ENCODE results near the gene CD8B.
"Not testable (repeated sequence)": the region's sequence is repeated elsewhere in the genome, so short reads cannot be mapped to it uniquely, and the experiment has no call there.

The CD8B gene

GRCh38 chr2:86861628-86862379, at the start of gene CD8B:
Gene CD8B (minus strand): TSS chr2:86861886. CDS start chr2:86861865, 21 bp downstream.
- DNase-seq (ENCODE audit: low read depth) = not testable (repeated sequence)

- not testable (repeated sequence) for DNase-seq (ENCODE audit: low read depth)
Observed at GRCh38 chr2:86905868-86906267, 44.2 kb upstream of the CD8B start.

DNA sequence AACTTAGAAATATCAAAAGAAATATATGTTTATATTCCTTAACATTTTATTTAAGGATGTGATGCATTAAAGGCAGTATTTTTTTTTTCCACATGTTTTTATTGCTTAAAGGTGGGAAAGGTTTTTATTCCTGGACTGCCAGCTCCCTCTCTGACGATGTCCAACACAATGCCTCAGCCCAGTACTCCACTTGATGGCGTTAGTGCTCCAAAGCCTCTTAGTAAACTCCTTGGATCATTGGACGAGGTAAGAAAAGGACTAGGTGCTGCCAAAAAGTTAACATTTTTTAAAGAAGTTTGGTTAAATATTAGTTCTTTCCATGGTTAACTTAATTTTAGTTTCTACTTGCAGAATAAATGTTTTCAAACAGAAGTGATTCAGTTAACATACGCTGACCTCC, 39.0 kb upstream of the CD8B start:
- not testable (repeated sequence) for DNase-seq (ENCODE audit: low read depth)

DNA sequence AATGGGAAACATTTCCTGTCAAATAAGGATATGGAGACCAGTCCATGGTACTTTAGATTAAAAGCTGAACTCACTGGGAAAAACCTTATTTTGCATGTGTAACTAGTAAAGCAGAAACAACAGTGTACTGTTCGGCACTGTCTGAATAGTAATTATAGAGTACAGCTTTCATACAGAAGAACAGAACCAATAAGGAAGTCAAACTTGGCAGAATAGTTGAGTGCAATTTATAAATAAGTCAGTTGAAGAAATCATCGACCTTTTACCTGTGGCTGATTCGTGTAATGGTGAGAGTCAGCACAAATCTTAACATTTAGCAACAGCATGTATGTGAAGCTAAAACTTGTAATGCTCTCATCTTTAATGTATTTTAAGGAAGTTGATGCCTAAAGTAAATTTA, 24.3 kb upstream of the CD8B start:
- DNase-seq (ENCODE audit: low read depth) = not testable (repeated sequence)

DNA sequence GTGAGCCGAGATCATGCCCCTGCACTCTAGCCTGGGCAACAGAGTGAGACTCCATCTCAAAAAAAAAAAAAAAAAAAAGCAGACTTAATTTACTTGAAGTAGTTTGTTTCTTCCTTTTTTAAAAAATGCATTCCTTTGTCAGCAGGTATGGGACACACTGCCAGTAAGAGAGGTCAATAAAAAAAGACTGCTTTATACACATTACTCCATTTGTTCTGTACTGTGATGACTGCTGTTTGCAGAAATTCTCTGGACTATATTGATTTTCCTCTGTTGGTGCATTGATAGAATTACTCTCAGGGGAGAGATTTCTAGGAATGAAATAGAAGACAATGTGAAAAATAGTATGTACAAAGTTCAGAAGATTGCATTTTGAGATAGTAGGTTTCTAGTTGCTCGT, 21.2 kb upstream of the CD8B start:
- DNase-seq (ENCODE audit: low read depth) = not testable (repeated sequence)

DNA sequence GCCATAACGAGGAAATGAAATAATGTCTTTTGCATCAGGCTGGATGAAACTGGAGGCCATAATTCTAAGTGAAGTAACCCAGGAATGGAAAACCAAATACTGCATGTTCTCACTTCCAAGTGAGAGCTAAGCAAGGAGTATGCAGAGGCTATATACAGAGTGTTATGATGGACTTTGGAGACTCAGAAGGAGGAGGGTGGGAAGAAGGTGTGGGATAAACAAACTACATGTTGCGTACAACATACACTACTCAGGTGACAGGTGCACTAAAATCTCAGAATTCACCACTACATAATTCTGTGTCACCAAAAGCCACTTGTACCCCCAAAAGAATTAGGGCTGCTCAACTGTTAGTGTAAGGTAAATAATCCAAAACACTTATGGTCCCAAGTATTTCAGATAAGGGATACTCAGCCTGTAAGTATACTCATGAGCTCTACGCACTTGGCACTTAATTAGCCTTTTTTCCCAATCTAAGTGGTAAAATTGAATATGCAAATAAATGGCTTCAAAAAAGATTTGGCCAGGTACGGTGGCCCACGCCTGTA, 20.5 kb upstream of the CD8B start:
- not testable (repeated sequence) for DNase-seq (ENCODE audit: low read depth)

DNA sequence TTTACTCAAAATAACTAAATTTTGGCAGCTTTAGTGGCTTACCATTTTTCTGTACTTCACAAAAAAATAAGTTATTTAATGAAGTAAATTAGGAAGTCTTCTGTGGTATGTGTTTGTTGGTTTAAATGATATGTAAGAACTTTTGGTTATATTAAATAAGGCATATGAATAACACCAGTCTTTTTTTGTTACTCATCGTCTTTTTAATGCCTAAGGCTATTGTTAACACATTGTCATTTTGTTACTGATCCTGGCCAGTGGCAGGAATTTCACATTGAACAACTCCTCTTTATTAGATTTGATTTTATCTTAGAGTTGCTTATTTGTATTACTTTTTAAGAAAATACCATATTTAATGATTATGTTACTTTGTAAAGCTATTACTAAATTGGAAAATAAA, 17.3 kb upstream of the CD8B start:
- DNase-seq (ENCODE audit: low read depth) = not testable (repeated sequence)

DNA sequence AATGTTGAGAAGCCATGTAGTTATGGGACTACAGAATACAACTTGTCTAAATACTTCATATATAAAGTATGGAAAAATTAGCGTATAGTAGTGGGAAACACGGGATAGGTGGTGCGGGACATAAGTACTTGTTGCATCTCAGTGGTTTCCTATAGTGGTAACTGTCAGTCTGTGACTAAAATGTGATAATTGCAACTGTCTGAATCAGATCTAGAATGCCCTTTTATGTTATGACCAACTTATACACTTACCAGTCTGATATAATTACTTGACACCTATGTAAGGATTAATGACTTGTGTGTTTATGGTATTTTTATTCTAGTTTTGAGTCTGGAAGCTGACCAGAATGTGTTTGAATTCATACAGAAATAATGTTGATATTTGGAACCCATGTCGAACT, 9.3 kb upstream of the CD8B start:
- not testable (repeated sequence) for DNase-seq (ENCODE audit: low read depth)

DNA sequence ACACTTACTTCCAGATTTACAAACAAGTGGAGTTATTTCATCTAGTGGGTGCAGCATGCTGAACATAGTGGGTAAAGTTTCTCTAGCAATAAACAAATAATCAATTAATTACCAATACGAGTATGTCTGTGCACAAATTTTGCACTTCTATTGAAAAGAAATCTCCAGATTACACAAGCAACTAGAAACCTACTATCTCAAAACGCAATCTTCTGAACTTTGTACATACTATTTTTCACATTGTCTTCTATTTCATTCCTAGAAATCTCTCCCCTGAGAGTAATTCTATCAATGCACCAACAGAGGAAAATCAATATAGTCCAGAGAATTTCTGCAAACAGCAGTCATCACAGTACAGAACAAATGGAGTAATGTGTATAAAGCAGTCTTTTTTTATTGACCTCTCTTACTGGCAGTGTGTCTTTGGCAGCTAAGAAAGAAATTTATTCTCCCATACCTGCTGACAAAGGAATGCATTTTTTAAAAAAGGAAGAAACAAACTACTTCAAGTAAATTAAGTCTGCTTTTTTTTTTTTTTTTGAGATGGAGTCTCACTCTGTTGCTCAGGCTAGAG, 7.3 kb upstream of the CD8B start:
- not testable (repeated sequence) for DNase-seq (ENCODE audit: low read depth)

- DNase-seq (ENCODE audit: low read depth) = not testable (repeated sequence)
Observed at GRCh38 chr2:86862380-86862703, 656 bp upstream of the CD8B start.

- not testable (repeated sequence) for DNase-seq (ENCODE audit: low read depth)
Observed at GRCh38 chr2:86861175-86861574, 511 bp downstream of the CD8B start.

DNA sequence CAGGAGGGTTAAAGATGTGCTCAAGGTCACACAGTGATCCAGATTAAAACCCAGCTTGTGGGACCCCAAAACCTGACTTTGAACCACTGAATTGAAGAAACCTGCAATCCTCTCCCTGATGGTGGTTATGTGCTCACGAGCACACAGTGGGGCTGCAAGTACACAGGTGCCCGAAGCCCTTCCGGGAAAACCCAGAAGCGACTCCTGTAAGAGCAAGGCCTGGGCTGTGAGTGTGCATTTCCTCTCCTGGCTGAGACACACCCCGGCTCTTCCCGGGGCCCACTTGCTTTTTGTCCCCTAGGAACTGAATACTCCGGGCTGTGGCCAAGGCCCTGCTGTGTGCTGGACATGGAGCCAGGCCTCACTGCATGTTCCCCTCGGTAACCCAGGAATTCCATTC, 1.1 kb downstream of the CD8B start:
- not testable (repeated sequence) for DNase-seq (ENCODE audit: low read depth)

- not testable (repeated sequence) for DNase-seq (ENCODE audit: low read depth)
Observed at GRCh38 chr2:86857688-86858087, 4.0 kb downstream of the CD8B start.

DNA sequence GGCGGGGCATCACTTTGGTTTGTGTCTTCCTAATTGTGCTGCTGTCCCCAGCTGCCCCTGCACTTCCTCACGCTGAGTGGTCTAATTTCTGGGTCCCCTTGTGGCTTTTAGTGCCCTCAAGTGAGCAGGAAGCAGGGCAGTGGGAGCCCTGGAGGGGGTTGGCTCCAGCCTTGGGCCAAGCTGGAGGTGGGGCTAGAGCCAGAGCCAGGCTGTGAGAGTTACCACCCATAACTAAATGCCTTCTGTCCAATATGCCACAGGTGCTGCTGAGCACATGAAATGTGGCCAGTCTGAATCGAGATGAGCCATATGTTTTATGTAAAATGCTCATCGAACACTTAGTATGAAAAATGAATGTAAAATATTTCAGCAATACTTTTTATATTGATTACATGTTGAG, 5.2 kb downstream of the CD8B start:
- not testable (repeated sequence) for DNase-seq (ENCODE audit: low read depth)

DNA sequence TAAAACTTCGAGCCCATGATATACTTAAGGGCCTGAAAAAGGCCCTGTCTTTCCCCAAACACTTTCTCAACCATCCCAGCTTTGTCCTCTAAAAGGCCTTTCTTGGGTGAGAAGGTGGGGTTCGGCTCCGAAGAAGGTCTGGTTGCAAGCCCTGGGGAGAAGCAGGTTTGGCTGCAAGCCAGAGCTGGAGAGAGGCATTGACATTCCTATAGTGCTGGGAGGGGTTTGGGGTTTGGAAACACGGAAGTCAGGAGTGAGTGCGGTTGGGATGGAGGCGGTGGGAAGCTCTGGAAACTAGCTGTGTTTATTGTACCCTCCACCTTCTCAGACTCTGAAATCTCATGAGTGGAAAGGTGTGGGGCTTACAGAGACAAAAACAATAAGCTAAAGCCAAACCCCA, 5.7 kb downstream of the CD8B start:
- not testable (repeated sequence) for DNase-seq (ENCODE audit: low read depth)

DNA sequence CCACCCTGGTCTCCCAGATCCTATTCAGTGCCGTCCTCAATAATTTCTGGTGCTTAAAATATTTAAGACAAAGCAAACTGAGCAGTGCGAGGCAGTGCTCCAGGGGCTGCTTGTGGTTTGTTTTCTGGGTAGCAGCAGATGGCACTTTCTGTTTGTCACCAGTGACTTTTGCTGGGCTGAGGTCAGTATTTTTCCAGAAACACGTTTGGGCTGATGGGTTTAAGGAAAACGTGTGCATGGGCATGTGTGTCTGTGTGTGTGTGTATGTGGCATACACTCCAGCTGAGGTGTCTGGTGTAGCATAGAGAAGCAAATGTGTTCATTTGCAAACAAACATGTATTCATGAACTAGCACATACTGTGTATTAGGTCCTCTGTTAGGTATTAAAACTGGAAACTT, 10.1 kb downstream of the CD8B start:
- not testable (repeated sequence) for DNase-seq (ENCODE audit: low read depth)

DNA sequence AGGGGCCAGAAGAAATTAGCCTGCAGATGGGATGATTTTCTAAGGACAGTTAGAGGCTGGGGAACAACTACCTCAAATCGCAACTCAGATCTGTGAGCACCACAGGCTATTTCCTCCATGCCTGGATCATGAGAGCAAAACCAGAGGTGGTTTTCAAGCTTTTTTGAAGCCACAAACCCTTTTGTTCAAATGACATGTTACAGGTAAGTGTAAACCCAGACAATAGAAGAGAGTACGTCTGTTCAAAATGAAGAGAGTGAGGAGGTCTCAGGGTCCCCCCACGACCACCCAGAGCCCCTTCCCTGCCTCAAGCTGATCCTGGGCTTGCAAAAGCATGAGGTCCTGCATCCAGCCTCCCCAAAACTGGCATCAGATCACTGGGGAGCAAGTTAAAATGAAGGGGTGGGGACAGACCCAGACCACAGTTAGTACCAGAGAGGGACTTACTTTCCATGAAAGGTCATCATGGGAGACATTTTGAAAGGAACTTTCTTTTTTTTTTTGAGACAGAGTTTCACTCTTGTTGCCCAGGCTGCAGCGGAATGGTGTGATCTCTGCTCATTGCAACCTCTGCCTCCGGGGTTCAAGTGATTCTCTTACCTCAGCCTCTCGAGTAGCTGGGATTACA, 19.0 kb downstream of the CD8B start:
- not testable (repeated sequence) for DNase-seq (ENCODE audit: low read depth)

DNA sequence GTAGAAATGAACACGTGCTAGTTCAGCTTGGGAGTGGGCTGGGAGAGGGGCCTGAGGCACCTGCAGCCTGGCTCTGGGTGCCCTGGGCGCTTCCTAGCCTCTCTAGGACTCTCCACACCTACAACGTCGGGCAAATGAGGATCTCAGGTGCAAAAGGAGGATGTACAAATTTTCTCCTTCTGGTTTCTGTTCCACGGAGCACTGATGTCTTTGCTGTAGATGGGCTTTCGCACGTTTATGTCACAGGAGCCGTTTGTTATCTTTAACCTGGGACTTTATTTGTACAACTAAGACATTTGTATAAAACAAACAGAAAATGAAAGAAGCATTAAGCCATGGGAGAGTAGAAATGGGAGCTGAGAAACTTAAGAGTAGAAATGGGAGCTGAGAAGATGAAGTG, 20.4 kb downstream of the CD8B start:
- not testable (repeated sequence) for DNase-seq (ENCODE audit: low read depth)

DNA sequence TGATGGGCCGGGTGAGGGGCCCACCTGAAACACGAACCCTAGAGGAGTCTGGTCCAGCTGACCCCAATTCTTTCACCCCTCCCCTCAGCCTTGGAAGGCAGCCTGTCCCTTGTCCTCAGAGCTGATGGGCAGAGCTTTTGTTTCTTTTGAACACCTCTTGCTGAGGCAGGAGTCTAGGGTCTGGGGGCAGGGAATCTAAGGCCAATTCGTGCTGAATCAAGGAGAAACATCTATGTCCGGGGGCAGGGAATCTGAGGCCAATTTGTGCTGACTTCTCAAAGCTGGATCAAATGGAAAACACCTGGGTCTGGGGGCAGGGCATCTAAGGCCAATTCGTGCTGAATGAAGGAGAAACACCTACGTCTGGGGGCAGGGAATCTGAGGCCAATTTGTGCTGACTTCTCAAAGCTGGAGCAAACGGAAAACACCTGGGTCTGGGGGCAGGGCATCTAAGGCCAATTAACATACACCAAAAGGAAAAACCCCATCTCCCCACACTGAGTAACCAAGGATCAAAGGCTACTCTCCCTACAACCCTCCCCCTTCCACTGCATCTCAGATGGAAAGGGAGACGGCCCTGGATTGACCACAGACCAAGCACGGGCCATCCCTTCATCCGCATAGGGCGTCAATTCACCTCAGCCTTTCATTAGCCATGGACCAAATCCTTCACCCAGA, 21.7 kb downstream of the CD8B start:
- DNase-seq (ENCODE audit: low read depth) = not testable (repeated sequence)

DNA sequence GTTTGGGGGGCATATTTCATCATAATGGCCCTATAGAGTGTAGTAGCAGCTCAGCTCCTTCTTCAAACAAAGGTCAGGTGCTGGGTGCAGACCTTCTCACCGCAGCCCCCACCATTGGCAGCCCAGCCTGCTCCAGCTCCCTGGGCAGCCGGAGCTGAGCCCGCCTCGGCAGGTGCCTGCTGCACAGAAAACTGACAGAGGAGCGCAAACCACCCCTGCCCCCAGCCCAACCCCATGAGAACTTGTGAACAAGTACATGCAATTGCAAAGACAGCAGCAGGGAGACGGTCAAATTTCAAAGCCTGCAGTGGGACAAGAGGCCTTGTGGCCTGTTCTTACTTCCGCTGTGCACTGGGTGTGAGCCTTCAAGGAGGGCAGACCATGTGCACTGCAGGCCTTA, 22.2 kb downstream of the CD8B start:
- not testable (repeated sequence) for DNase-seq (ENCODE audit: low read depth)

- not testable (repeated sequence) for DNase-seq (ENCODE audit: low read depth)
Observed at GRCh38 chr2:86837714-86838113, 24.0 kb downstream of the CD8B start.

- DNase-seq (ENCODE audit: low read depth) = peak; percentile 45
Observed at GRCh38 chr2:86836915-86837695, 24.6 kb downstream of the CD8B start.
